ENCODE results near the gene STMP1.
"Not testable (repeated sequence)": the region's sequence is repeated elsewhere in the genome, so short reads cannot be mapped to it uniquely, and the experiment has no call there.

The STMP1 gene

DNA sequence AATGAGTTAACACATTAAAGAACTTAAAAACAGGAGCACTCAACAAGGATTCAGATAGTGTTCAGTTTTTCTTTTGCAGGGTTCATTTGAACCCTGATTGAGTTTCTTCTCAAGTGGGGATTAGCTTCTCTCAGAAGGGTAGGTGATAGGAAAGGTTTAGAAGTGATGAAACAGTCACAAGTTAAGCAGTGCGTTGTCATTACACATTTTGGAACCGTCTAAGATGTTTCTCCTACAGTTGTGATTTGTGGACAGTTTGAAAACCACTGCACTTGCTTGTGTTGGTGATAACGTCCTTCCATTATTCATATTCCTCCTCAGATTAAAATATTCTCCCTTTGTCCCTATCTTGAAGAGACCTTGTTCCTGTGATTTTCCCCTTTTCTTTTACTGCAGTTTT is 2.7 kb downstream of the STMP1 start:
- no peak for DNase-seq (ENCODE audit: low read depth)

DNA sequence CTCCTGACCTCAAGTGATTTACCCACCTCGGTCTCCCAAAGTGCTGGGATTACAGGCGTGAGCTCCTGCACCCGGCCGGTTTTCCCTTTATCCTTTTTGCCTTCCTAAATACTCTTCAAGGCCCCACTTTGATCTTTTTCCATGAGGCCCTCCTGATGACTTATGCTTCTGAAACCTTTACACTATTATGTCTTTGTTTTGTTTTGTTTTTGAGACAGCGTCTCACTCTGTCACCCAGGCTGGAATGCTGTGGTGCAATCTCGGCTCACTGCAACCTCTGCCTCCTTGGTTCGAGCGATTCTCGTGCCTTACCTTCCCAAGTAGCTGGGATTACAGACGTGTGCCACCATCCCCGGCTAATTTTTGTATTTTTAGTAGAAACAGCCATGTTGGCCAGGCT is 3.8 kb downstream of the STMP1 start:
- DNase-seq (ENCODE audit: low read depth): no peak

DNA sequence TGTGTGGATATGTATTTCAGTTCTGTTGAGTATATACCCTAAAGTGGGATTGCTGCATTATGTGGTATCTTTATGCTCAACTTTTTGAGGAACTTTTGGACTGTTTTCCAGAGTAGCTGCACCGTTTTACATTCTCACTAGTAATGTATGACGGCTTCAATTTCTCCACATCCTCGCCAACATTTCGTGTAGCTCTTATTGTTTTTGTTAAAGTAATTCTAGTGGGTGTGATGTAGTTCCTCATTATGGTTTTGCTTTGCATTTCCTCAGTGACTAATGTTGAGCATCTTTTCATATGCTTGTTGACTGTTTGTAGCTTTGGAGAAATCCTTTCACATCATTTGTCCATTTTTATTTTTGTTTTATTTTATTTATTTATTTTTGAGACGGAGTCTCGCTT is 4.5 kb downstream of the STMP1 start:
- DNase-seq (ENCODE audit: low read depth): no peak

DNA sequence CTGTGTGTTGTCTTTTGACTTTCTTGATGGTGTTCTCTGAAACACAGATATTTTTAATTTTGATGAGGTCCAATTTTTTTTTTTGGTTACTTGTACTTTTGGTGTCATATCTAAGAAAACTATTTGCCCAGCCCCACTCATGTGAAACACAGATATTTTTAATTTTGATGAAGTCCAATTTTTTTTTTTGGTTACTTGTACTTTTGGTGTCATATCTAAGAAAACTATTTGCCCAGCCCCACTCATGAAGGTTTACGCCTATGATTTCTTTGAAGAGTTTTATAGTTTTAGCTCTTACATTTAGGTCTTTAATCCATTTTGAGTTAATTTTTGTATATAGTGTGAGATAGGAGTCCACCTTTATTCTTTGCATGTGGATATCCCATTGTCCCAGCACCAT is 5.3 kb downstream of the STMP1 start:
- not testable (repeated sequence) for DNase-seq (ENCODE audit: low read depth)

DNA sequence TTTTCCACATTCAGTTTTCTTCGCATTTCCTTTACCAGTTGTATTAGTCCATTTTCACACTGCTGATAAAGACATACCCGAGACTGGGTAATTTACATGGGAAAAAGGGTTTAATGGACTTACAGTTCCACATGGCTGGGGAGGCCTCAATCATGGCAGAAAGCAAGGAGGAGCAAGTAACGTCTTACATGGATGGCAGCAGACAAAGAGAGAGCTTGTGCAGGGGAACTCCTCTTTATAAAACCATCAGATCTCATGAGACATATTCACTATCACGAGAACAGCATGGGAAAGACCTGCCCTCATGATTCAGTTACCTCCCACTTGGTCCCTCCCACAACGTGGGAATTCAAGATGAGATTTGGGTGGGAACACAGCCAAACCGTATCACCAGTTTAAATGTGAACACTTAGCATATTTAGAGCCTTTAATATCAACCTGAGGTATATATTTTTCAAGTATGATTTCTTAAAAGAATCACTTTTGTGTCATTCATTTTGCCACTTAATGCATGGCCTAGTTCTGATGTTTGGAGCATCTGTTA is 6.6 kb downstream of the STMP1 start:
- not testable (repeated sequence) for DNase-seq (ENCODE audit: low read depth)

DNA sequence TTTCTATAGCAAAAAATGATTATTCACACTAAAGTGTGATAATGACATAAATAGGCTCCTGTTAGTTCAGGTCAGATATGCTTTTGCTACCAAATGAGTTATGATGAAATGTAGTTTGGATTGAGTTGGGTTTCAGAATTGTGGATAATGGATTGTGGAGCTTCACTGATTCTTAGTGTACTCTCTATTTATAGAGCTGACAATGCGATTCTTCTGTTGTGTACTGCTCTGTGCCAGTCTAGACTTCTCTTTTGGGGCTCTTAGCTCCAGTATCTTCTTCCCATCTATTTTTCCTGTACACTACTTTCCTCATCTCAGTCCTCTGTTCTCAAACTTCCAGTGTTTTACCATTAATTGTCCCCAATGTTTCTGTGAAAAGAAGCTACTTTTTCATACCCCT is 7.5 kb downstream of the STMP1 start:
- no peak for DNase-seq (ENCODE audit: low read depth)

DNA sequence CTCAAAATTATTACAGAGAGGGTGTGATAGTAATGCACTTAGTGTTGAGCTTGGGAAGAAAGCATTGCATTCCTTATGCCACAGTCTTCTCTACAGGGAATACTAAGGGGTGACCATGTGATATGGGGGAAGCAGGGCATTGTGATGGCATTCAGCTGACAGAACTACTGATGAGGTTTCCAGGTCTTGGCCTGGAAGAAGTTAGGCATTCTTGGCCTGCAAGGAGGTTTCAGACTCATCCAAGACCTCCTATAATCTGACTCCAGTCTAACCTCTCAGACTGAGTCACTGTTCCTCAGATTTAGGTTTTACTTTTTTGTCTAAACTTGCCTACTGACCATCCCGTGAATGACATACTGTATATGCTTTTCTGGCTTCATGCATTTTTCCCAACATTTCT is 7.9 kb downstream of the STMP1 start:
- no peak for DNase-seq (ENCODE audit: low read depth)

DNA sequence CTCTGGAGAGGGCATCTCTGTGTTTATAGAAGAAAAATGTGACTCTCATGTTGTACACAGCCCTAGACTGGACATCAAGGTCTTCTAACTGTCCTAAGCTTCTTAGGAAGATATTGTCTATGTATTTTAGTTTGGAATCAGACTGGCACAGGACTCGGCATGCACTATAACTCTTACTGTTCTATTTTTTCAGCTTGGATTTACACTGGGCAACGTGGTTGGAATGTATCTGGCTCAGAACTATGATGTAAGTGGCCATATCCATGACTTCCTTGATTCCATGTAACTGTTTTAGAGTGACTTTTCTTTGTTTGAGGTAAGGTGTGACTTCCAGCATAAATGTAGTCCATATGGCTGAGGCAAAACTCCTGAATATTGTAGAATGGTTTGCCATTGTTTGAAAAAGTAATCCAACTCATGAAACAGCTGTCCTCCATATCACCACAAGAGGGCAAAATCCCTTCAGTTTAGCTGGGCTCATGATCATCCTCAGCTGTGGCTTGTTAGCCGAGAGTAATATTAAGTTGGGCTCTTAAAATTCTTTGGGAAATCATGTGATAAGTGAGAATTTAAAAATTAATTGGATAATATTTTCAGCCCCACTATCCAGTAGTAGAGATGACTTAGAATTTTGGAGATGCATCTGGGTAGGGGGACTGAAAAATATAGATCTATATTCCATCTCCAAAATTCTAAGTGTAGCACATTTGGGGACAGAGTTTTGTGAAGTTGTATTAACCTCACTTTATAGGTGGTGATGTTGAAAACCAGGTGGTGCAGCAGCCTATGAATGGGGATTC is 10.4 kb downstream of the STMP1 start:
- DNase-seq (ENCODE audit: low read depth): no peak

DNA sequence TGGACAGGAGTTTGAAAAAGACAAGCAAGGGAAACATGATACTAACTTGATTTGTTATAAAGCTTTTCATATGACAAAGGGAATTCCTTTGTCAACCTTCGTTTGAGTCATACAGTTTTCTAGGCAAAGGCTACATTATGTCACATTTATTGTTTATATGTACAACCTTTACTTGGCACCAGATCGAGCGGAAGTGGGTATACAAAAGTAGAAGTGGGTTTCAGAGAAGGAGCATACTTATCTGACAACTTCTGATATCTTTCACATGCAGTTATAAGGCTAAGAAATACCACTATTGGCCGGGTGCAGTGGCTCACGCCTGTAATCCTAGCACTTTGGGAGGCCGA is 11.0 kb downstream of the STMP1 start:
- DNase-seq (ENCODE audit: low read depth): no peak

DNA sequence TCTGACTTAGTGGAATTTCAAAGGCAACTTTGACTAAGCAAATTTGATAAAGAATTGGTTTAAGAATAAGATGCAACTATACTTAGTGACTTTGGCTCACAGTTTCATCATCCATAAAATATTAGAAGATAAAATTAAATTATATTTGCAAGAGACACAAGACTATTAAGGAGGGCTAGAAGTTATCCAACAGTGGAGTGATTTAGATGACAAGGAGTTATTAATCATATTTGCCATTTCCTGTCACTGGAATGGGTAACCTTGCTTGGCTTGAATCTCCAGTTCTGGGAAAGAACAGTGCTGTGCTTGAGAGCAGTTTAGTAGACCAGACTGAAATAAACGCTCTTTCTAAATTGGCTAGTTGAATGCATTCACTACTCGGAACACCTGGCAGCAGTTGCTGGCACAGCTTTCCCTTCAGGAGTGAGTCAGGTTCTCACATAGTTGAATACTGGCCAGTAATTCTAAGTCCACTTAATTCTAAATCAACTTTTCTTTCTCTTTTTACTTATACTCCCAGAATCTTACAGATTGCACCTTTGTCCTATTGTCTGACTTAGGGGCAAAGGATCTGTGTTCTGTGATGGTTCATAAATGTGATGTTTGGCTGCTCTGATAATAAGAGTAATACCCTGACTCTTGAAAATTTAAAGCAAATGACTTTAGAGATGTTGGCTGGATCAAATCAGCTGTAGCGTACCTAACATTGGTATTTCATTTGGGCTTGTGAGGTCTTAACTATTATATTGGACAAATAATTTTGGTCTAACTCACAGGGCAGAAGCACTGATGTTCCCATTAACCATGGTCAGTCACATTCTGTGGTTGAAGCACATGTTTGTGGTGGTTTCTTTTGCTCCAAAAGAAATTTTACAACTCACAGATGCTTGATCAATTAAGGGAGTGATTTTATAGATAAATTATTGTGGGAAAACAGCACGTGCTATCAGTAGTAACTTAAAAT is 16.6 kb downstream of the STMP1 start:
- DNase-seq (ENCODE audit: low read depth): no peak

DNA sequence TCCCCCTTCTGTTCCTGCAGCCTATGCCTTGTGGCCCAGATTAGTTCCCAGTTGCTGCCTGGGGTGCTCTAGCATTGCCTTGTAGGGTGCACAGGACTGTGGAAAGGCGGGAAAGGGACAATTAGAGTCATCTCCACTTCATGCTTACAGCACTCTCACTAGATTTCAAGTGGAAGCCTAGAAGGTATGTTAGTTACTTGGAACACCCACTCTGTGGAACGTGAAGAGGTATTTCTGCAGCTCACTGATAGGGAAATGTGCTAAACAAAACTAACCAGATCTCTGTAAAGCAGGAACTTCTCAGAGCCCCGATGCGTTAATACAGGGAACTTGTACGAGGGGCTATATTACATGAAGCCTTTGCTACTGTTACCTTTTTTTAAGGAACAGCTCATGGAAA is 19.4 kb downstream of the STMP1 start:
- DNase-seq (ENCODE audit: low read depth): no peak

DNA sequence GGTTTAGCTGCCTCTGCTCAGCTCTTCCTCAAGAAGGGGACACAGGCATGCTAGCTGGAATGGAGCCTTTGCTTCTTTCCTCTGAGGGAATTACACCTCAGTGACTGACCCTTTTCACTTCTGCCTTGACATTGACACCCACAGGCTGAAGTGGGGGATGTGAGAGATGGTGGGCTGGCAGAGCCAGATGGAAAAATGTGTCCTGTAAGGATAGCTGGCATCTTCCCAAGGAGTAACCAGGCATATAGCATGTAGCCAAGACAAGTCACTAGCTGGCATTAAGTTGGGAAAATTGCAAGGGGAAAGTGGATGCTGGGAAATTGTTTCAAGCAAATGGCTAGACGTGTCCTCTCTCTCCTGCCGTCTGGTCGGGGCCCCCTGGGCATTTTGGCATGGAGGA is 19.9 kb downstream of the STMP1 start:
- DNase-seq (ENCODE audit: low read depth): no peak

DNA sequence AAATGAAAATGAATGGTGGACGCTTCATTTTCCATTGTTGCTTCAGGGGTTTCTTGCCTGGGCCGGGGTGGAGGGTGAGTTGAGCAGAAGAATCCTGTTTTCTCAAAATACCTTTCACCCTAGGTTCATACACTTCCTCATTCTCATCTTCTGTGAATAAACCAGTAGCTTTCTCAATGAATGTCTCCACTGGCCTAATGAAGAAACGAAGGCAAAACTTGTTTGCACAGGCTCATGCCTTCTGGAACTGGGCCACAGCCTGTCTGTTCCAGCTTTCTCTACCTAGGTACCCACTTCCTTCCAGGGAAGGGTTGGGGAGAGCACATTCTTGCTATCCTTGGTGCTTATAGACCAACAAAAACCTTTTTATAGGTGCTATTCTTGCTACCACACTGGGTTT is 21.3 kb downstream of the STMP1 start:
- DNase-seq (ENCODE audit: low read depth): no peak

DNA sequence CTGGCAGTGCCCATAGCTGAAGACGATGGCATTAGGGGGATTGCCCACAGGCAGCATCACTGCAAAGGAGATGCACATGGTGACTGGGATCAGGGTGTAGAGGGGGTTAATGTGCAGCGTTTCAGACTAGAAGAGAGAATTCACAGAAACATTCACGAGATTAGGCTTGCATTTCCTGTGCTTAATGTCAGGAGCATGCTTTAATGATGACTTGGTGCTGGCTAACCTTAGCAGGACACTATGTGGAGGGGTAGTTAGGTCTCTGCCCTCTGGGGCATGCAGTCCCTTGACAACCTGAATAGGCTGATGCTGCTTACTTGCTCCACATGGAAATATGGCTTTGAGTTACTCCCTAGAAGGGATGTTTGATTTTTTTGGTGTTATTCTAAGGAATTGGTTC is 21.8 kb downstream of the STMP1 start:
- no peak for DNase-seq (ENCODE audit: low read depth)

DNA sequence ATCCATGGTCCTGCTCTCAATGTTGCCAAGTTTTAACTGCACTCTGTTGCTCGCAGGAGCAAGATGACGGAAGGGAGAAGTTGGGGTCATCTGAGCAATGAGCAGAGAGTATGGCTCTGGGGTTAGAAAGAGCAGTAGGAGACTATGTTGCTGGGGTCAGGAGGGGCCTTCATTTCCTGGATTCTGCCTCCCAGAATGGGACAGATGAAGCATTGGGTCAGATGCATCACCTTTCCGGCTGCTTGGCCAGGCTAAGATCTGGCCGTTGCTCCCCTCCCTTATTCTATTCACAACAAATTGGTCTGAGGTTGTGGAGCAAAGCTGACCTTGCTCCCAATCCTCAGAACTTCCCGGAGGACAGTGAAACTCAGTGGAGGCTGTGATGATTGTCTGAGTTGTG is 22.4 kb downstream of the STMP1 start:
- DNase-seq (ENCODE audit: low read depth): no peak

DNA sequence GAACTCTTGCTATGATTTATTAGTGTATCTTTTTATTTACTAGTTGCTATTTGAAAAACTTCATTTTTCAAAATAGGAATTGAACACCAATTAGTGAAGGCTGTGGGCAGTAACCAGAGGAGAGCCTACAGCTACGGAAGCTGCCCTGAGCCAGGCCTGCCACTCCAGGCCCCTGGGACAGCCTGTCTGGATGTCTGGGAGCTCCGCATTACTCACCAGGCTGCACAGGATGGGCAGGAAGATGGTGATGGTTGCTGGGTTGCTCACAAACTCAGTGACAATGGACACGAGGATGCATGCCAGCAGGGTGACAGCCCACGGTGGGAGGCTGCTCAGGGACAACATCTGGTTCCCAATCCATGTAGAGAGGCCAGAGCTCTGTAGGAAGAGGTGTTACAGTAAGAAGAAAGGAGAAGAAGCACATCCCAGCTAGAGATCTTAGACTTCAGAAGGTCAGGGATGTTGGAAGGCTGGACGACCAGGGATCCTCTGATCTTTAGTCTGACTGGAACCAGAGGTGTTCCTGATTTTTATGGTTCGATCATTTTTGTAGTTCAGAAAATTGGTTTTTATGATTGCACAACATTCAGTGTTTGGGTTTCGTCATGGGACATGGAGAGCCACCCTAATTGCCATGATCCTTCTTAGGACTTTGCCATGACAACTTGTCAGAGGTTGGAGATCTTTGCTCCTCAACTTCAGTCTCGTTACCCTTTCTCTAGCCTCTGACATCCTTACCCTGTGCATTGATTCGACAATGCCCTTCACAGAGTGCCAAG is 23.2 kb downstream of the STMP1 start:
- DNase-seq (ENCODE audit: low read depth): no peak

DNA sequence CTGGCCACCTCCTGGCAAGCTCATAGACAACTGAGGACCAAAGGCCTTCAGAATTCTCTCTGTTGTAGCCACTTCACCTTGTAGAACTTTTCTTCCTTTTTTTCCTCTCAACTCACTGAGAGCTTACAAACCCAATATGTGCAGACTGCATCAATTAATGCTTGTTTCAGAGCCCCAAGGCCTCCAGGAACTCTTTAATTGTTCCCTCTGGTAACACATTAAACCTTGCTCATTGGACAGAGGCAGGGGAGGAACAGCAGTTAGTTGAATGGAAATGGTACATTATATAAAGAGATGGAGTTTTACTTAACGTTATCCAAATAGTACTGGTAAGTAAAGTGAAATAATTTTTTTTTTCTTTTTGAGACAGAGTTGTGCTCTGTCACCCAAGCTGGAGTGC is 25.2 kb downstream of the STMP1 start:
- no peak for DNase-seq (ENCODE audit: low read depth)

DNA sequence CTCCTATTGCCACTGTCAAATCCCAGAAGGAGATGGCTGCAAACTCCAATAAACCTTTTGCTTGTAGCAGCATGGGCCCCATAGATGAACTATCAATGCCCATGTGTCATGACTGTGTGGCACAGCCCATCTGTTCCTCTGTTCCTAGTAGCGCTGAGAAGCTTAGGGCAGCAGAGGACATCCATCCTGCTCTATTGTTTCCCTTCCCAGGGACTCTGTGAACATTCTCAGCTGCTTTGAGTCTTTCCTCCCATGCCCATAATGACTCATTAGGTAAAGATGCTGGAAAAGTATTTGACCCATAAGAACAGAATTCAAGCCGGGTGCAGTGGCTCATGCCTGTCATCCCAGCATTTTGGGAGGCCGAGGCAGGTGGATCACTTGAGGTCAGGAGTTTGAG is 28.3 kb downstream of the STMP1 start:
- DNase-seq (ENCODE audit: low read depth): no peak

DNA sequence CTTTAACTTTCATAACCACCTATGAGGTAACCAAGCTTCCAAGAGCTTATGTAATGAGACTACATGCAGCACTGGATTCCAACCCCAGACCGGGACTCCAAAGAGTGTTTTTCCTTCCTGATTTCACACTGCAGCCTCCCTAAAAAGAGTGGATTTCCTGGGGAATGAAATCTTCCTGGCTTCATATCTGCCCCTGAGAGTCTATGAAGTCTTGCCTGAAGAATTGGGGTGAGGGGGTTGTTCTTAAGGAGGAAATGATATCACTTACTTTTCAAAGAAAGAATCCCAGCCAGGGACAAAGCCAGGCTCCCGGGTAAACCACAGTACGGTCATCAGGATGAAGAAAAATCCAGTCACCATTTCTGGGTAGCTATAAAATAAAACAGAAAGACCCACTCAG is 29.7 kb downstream of the STMP1 start:
- no peak for DNase-seq (ENCODE audit: low read depth)

DNA sequence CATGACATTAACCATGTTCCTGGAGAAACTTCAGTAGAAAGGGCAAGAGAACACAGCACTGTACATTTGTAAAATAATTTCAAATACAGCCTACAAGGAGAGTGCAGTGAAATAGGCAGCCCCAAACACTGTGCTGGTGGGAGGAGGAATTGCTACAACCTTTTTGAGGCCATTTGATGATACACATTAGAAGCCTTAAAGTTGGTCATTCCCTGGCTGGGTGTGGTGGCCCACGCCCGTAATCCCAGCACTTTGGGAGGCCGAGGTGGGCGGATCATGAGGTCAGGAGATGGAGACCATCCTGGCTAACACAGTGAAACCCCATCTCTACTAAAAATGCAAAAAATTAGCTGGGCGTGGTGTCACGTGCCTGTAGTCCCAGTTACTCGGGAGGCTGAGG is 30.3 kb downstream of the STMP1 start:
- DNase-seq (ENCODE audit: low read depth): not testable (repeated sequence)

DNA sequence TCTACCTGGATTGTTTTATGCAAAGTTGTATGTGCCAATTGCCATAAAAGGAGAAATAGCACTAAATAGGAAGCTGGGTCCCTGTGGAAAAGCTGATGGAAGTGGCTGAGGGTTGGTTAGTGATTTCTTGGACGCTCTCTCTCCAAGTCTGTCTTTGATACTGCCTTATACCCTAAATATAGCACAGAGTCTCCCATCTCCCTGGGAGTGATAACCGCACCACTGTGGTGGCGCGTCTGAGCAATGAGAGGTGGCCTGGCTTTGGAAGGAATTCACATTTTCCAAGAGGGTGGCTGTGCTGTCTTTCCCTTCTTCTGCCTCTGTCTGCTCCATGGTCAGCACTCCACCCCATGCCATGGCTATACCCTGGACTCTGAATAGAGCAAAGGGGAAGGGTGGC is 31.2 kb downstream of the STMP1 start:
- DNase-seq (ENCODE audit: low read depth): no peak

DNA sequence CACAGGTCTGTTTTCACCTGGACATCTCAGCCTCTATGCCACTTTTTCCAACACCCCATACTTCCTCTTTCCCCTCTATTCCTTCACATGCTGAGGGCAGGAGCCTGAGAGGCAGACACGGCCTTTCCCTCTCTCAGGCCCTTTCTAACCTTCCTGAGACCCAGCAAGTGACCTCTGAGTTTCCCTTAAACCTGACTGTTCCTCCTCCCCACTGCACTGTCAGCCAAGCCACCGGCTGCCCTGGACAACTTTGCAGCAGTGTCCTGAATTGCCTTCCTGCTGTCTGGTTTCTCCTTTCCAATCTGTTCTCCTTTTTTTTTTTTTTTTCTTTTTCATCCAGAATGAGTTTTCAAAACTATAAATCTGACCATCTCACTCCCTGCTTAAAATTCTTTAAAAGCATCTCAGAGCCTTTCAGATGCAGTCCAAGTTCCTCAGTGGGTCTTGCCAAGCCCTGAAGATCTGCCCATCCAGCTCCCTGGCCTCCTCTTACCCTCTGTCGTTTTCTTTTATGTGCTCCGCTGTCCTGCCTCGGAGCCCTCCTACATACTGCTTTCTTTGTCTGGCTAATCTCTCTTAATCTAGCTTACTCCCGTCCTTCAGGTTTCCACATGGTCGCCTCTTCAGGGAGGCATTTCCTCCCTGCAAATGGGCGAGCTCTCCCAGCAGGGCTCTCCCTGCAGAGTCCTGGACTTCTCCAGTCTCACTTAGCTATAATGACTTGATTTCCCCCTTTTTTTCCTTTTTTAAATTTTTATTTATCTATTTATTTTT is 35.1 kb downstream of the STMP1 start:
- no peak for DNase-seq (ENCODE audit: low read depth)
